HepG2 (cell line): ENCODE data around the gene SRRM1. TPM values are rescaled to one million over a fixed set of nuclear protein-coding genes. Genes with fewer than 3 reads are reported as not detected.

Experiments used
- EP300 ChIP-seq, 3 experiments: sonication (generic) in 1 of 3; formaldehyde crosslinking in 1 of 3; IDR thresholded peaks; 2 replicates each; pipeline versions ENCODE4 v1.5.1 to v1.6.1; 2011 to 2020; ENCODE audit warnings: low read depth in 2 of 3, low read length in 2 of 3, borderline replicate concordance in 1 of 3, improper control_type of control experiment in 1 of 3, mild to moderate bottlenecking in 1 of 3, missing genetic modification reagents in 1 of 3, moderate library complexity in 1 of 3
- MYC ChIP-seq: sonication (generic); formaldehyde crosslinking; IDR thresholded peaks from 2 replicates; pipeline ENCODE4 v1.9.0; 2021; ENCODE audit warnings: missing genetic modification reagents, borderline replicate concordance
- PPARG ChIP-seq: conservative IDR thresholded peaks from 2 replicates; pipeline ENCODE4 v1.6.1; 2016; ENCODE audit warnings: missing biosample characterization, missing genetic modification reagents
- TCF7 ChIP-seq: sonication (generic); IDR thresholded peaks from 2 replicates; pipeline ENCODE4 v1.6.1; 2016; ENCODE audit warnings: antibody characterized with exemption, low read depth
- THAP11 ChIP-seq: IDR thresholded peaks from 2 replicates; pipeline ENCODE4 v1.6.1; 2016; ENCODE audit warnings: missing biosample characterization, missing genetic modification reagents
- ZFP36L1 ChIP-seq: sonication (generic); formaldehyde crosslinking; IDR thresholded peaks from 2 replicates; pipeline ENCODE4 v1.8.0; 2022; ENCODE audit warnings: mild to moderate bottlenecking, missing genetic modification reagents, moderate library complexity
- ZNF292 ChIP-seq: sonication (generic); formaldehyde crosslinking; IDR thresholded peaks from 2 replicates; pipeline ENCODE4 v1.8.1; 2022; ENCODE audit warnings: mild to moderate bottlenecking, low read depth, missing genetic modification reagents, borderline replicate concordance
- ZNF318 ChIP-seq: sonication (generic); formaldehyde crosslinking; IDR thresholded peaks from 2 replicates; pipeline ENCODE4 v1.4.0; 2020; ENCODE audit warnings: mild to moderate bottlenecking, missing genetic modification reagents
- ZNF337 ChIP-seq: sonication (generic); formaldehyde crosslinking; IDR thresholded peaks from 2 replicates; pipeline ENCODE4 v1.5.1; 2020; ENCODE audit warnings: missing genetic modification reagents, low read depth, mild to moderate bottlenecking, borderline replicate concordance
- ZNF629 ChIP-seq: sonication (generic); formaldehyde crosslinking; conservative IDR thresholded peaks from 2 replicates; pipeline ENCODE4 v1.5.0; 2020; ENCODE audit warnings: missing genetic modification reagents
- polyA plus RNA-seq, 8 experiments: library from polyadenylated mRNA; depleted of rRNA in 3 of 8; stranded (reverse) in 7 of 8; unstranded in 1 of 8; fragments of >200 nt; fragmentation: Illumina TruSeq in 4 of 8; extraction: Trizol in 4 of 8; gene quantifications; 2 replicates each; pipeline versions ENCODE4 v1.2.1 to v1.2.3, GENCODE V29; 2011 to 2016; ENCODE audit warnings: low read depth in 4 of 8, missing spikeins in 1 of 8, mixed read lengths in 1 of 8; ENCODE audit not compliant: insufficient read depth in 1 of 8
- total RNA-seq, 5 experiments: library from RNA; depleted of rRNA; stranded (reverse); fragments of >200 nt; fragmentation: Illumina TruSeq; extraction: Trizol; gene quantifications; 2 replicates each; pipeline ENCODE4 v1.2.3, GENCODE V29; 2016; ENCODE audit warnings: low read depth in 1 of 5
- TF ChIP-seq, protein P1 (sequence below): sonication (generic); formaldehyde crosslinking; IDR thresholded peaks from 2 replicates; pipeline ENCODE4 v1.4.0; 2020; ENCODE audit warnings: missing genetic modification reagents, mild to moderate bottlenecking, borderline replicate concordance
- TF ChIP-seq, protein P2 (sequence below), 2 experiments: IDR thresholded peaks; 2 replicates each; pipeline ENCODE4 v1.6.1; 2011 to 2012; ENCODE audit warnings: low read length in 2 of 2, borderline replicate concordance in 1 of 2, low read depth in 1 of 2, mild to moderate bottlenecking in 1 of 2, moderate library complexity in 1 of 2

Gene SRRM1
- total and polyA plus RNA-seq, 2 of the 13 experiments (the other 11 are each of a cell fraction or from before 2014, with no cell fraction given) = 31.6 to 44.5 TPM

DNA sequence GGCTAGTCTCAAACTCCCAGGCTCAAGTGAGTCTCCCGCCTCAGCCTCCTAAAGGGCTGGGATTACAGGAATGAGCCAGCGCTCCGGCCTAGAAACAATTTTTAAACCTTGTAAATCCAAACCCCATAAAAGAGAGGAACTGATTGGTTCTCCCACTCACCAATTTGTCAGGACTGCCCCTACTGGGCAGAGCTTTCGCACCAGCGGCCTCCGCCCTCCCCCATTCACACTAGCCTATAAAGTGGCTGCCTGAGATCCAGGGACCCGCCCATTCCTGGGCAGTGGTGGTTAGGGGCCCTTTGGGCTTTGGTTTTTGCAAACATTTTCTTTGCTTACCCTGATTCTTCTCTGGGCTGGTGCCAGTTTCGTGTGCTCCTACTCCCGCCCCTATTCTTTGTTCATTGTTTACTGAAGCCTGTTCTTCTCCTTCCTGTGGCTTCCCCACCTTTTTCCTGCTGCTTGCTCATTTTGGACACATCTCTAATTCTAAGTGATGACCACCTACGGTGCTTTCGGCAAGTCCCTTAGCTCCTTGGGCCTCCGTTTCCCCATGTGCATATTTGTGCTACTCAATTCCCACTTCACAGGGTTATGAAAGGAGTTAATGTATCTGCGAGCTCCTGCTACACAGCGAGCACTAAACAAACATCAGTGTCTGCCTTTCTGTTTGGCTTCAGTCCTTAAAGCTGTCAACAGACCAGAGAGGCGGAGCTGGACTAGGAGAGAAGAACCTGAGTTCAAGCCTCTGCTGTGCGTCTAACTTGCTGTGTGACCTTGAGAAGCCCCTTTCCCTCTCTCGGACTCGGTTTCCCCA is 62.4 kb downstream of the SRRM1 start (continued):
- TF ChIP-seq ZNF318 (CRISPR knock-in tag) (no peak), ZFP36L1 (peak; percentile 76; the same call in 1 of the 2 replicates), ZNF629 (CRISPR knock-in tag) (no peak), TCF7 (peak; percentile 35; the same call in 1 of the 2 replicates), PPARG (CRISPR knock-in tag) (peak; percentile 42), ZNF337 (CRISPR knock-in tag) (no peak), MYC (CRISPR knock-in tag) (no peak), EP300 (IDR thresholded peaks at IDR 0.05; ENCODE audit: low read depth in 2 of 2, low read length in 2 of 2) (peak in 1 of 2 experiments; percentile 44; a peak in 1 of 4 replicates), EP300 (CRISPR knock-in tag; IDR thresholded peaks at IDR 0.05; ENCODE audit: borderline replicate concordance) (no peak), THAP11 (CRISPR knock-in tag) (peak; percentile 62), ZNF292 (peak; percentile 91; the same call in 1 of the 2 replicates)
- TF ChIP-seq, protein P1, sequence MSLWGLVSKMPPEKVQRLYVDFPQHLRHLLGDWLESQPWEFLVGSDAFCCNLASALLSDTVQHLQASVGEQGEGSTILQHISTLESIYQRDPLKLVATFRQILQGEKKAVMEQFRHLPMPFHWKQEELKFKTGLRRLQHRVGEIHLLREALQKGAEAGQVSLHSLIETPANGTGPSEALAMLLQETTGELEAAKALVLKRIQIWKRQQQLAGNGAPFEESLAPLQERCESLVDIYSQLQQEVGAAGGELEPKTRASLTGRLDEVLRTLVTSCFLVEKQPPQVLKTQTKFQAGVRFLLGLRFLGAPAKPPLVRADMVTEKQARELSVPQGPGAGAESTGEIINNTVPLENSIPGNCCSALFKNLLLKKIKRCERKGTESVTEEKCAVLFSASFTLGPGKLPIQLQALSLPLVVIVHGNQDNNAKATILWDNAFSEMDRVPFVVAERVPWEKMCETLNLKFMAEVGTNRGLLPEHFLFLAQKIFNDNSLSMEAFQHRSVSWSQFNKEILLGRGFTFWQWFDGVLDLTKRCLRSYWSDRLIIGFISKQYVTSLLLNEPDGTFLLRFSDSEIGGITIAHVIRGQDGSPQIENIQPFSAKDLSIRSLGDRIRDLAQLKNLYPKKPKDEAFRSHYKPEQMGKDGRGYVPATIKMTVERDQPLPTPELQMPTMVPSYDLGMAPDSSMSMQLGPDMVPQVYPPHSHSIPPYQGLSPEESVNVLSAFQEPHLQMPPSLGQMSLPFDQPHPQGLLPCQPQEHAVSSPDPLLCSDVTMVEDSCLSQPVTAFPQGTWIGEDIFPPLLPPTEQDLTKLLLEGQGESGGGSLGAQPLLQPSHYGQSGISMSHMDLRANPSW (CRISPR knock-in tag) = 0 out of 2 replicates have a peak, but pooled peaks have one; percentile 53
- TF ChIP-seq, protein P2, sequence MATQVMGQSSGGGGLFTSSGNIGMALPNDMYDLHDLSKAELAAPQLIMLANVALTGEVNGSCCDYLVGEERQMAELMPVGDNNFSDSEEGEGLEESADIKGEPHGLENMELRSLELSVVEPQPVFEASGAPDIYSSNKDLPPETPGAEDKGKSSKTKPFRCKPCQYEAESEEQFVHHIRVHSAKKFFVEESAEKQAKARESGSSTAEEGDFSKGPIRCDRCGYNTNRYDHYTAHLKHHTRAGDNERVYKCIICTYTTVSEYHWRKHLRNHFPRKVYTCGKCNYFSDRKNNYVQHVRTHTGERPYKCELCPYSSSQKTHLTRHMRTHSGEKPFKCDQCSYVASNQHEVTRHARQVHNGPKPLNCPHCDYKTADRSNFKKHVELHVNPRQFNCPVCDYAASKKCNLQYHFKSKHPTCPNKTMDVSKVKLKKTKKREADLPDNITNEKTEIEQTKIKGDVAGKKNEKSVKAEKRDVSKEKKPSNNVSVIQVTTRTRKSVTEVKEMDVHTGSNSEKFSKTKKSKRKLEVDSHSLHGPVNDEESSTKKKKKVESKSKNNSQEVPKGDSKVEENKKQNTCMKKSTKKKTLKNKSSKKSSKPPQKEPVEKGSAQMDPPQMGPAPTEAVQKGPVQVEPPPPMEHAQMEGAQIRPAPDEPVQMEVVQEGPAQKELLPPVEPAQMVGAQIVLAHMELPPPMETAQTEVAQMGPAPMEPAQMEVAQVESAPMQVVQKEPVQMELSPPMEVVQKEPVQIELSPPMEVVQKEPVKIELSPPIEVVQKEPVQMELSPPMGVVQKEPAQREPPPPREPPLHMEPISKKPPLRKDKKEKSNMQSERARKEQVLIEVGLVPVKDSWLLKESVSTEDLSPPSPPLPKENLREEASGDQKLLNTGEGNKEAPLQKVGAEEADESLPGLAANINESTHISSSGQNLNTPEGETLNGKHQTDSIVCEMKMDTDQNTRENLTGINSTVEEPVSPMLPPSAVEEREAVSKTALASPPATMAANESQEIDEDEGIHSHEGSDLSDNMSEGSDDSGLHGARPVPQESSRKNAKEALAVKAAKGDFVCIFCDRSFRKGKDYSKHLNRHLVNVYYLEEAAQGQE (IDR thresholded peaks at IDR 0.05; ENCODE audit: borderline replicate concordance in 1 of 2, low read depth in 1 of 2, low read length in 2 of 2) = no peak
